Ammon's horn (tissue), 1 donor: ENCODE data around the gene EIF3F.

Experiments
- DNase-seq: peaks from one replicate; pipeline ENCODE4 v3.0.0-alpha.2; 2016; ENCODE audit warnings: low spot score

The EIF3F gene

DNA sequence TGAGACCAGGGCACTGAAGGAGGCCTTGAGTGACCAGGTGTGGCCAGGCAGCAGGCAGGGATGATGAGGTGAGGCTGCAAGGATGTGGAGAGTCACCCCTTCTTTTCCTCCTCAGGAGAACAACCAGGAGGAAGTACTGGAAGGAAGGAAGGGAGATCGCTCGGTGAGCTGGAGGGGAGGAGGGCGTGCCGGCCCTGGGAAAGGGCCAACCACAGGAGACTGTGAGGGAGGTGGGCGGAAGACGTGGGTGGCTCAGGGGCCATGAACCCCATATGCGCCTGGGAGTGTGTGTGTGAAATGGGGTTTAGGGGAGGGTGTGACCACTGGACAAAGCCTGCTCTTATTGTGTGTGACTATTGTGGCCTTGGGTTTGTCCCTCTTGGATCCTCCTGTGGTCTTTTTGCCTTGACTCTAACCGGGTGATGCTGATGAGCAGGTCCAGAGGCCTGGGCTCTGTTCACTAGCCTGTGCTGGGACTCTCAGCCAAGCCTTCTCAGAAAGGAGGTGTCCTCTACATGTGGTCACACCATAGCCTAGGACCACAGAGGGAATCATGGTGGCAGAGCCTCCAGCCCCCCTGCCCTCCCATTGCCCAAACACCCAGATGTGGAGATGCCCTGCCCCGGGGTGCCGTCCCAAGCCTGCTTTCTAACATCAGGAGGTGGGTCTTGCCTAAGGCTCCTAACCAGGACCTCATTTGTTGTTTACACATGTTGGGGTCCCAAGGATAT, 52.6 kb downstream of the EIF3F start:
- no peak for DNase-seq

DNA sequence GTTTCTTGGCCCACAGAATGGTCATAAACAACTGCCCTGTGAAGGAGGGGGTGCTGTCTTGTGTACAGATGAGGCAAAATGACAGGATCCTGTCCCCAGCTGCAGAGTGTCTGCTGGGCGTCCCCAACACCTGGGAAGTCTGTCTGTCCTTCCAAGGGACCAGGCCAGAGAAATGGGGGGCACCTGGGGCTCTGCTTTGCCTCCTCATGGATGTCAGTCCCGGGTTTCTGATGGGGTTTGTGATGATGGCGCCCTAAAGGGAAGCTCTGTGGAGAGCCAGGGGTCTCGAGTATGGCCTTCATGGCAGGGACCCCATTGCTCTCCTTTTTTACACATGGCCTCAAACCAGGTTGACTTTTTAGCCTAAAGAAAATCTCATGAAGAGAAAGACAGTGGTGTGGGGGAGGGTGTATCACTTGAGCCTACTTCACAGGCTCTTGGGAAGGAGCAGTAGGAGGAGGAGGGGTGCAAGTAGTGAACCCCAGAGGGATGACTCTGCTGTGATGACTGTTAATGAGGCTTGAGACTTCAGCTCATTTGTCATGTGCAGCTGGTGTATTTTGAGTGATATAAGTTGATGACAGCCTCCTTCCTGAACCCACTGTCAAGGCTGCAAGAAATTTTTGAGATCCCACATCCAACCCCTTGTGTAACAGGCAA, 53.3 kb downstream of the EIF3F start:
- no peak for DNase-seq

DNA sequence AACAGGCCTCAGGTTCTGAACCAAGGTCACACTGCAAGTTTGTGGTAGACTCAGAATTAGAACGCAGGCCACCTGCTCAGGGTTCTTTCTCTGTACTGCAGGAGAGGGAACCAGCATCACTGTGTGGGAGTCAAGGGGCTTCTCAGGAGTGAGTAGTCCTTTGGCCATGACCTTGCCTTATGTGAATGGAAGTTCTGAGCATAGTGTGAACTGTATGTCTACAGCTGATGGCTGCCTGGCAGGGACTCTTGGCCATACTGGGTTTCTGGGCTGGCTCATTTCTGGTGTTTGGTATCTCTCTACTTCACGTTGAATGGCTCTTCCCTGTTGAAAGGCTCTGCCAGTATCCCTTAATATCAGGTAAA, 53.8 kb downstream of the EIF3F start:
- DNase-seq: no peak

DNA sequence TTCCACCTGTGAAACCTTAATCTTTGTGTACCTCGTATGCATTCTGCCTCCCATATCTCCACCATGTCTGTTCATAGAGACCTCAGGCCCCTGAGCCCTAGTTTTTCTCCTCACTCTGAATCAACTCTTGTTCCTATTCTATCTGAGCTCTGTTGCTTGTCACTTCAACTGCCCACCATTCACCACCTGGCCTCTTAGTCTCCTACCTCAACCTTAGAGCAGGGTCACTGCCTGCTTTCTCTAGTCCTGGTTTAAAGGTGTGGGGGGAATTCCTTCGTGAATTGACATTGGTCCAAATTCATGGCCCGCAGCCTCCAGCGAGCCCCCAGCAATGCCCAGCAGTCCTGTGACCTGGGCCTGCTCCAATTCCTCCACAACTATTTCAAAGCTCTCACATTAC, 54.4 kb downstream of the EIF3F start:
- DNase-seq: no peak

DNA sequence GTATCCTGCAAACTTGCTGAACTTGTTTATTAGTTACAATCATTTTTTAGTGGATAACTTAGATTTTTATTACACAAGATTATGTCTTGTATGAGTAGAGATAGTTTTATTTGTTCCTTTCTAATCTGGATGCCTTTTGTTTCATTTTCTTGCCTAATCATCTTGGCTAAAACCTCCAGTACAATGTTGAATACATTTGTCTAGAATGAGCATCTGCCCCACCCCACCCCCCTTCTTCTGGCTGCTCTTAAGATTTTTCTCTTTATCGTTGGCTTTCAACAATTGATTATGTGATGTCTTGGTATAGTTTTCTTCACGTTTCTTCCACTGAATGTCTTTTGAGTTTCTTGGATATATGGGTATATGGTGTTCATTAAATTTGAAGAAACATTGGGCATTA, 56.6 kb downstream of the EIF3F start:
- DNase-seq: no peak

DNA sequence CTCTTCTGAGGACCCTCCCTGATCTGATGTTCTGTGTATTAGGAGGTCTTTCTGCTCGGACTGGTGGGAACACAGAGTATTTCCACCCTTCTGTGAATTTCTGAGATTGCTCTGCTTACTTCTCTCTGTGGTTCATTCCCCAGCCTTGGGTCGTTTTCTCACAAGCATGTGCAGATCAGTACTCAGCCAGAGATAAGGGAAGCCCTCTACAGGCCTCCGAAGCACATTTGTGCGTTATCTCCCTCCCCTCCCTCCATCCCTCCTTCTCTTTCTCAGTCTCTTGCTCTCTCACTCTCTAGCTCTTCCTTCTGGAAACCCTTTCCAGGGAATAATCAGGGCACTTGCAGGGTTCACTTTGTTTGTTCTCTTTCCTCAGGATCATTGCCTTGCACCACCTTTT, 58.7 kb downstream of the EIF3F start:
- no peak for DNase-seq

DNA sequence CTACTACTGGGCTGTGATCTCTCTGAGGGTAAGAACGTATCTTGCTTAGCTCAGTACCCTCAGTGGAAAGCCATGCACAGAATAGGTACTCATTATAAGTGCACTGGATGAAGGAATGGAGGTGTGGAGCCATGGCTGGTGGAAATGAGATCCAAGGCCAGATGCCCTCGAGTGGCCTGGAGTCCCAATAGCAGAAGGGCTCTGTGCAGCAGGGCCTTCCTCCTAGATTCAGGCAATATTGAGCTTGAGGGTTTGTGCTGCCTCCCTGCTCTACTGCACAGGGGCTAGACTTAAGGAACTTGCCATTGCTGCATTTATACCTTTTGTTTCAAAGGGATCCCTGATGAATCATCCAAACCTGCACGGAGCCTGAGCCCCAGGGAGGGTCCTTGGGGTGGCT, 60.2 kb downstream of the EIF3F start:
- DNase-seq: no peak

DNA sequence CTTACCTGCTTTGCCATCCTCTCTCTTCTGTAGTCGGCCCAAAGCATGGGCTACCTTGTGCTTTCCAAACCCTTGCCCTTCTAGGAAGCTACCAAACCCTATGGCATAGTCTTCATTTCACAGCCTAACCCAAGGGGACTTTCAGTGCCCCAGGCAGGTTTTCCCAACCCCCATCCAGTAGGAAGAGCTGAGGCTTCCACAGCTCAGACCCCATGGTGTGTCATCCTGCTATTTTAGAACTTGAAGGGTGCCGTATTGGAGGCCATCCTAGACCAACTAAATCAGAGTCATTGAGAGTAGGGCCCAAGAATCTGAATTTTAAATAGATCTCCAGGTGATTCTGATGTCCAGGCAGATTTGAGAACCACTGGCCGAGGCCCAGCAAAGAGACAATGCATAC, 61.9 kb downstream of the EIF3F start:
- no peak for DNase-seq
